ENCODE measurements around the gene SNAP91.
"Not testable (repeated sequence)": the region's sequence is repeated elsewhere in the genome, so short reads cannot be mapped to it uniquely, and the experiment has no call there.

Gene SNAP91

DNA sequence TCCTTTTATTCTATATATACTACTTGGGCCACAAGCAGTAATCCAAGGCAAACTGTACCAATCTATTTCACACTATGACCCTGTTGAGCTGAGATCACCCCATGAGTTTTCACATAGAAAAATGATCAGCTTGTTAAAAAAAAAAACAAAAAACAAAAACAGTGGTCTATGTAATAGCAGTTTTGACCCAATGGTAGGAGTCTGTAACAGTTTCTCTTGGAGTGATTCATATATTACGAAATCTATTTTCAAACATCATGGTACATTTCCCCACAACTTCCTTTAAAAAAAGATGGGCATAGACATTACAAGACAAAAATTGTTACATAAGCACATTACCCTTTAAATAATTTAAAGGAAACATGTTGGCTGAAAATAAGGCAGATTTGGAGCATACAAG is 118.5 kb downstream of the SNAP91 start:
- H3K9ac ChIP-seq (ENCODE audit: low read length) = no peak overlapping the region
- no peak overlapping the region for H3K4me3 ChIP-seq (ENCODE audit: low read length)
- no peaks in the 10 kb centered on the region for H3K4me1 ChIP-seq (ENCODE audit: control insufficient read depth, insufficient read depth, low read length)
- no peaks in the 10 kb centered on the region for H3K27me3 ChIP-seq (ENCODE audit: control insufficient read depth, insufficient read depth, low read length)
- no peaks in the 10 kb centered on the region for H3K36me3 ChIP-seq (ENCODE audit: control insufficient read depth, insufficient read depth, low read length)
- H3K27ac ChIP-seq (ENCODE audit: low read depth, low read length) = no peak overlapping the region

DNA sequence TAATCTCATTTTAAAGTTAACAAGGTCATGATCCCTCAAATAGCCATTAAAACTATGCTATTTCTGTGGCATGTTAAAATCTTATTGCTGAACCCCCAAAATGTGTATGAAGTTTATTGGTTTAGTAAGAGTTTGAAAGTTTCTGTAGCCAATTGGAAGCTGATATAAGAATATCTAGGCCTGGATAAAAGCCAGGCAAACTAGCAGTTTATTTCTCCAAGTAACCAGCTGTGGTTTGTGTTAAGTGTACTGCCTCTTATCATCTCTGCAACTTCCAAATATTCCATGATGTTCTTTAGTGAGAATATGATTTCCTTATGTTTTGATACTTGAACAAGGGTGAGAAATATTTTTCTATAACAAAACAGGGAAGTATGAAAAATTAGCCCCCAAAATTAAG is 119.8 kb downstream of the SNAP91 start:
- Histone ChIP-seq H3K4me3 (ENCODE audit: low read length) (no peak overlapping the region), H3K36me3 (ENCODE audit: control insufficient read depth, insufficient read depth, low read length) (no peaks in the 10 kb centered on the region), H3K4me1 (ENCODE audit: control insufficient read depth, insufficient read depth, low read length) (no peaks in the 10 kb centered on the region), H3K27ac (ENCODE audit: low read depth, low read length) (no peak overlapping the region), H3K27me3 (ENCODE audit: control insufficient read depth, insufficient read depth, low read length) (no peaks in the 10 kb centered on the region), H3K9ac (ENCODE audit: low read length) (no peak overlapping the region)

DNA sequence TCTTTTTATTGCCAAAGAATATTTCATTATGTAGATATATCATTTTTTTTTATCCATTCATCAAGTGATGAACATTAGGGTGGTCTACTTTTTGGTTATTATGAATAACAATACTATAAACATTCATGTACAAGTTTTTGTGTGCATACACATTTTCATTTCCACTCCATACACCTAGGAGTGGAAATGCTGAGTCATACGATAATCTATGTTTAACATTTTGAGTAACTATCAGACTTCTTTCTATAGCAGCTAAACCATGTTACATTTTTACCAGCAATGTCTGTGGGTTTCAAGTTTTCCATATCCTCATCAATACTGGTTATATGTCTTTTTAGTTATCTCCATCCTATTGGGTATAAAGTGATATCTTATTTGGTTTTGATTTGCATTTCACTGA is 130.8 kb downstream of the SNAP91 start:
- Histone ChIP-seq H3K9ac (ENCODE audit: low read length) (no peak overlapping the region), H3K27me3 (ENCODE audit: control insufficient read depth, insufficient read depth, low read length) (no peaks in the 10 kb centered on the region), H3K36me3 (ENCODE audit: control insufficient read depth, insufficient read depth, low read length) (no peaks in the 10 kb centered on the region), H3K4me1 (ENCODE audit: control insufficient read depth, insufficient read depth, low read length) (no peaks in the 10 kb centered on the region), H3K27ac (ENCODE audit: low read depth, low read length) (no peak overlapping the region), H3K4me3 (ENCODE audit: low read length) (no peak overlapping the region)

DNA sequence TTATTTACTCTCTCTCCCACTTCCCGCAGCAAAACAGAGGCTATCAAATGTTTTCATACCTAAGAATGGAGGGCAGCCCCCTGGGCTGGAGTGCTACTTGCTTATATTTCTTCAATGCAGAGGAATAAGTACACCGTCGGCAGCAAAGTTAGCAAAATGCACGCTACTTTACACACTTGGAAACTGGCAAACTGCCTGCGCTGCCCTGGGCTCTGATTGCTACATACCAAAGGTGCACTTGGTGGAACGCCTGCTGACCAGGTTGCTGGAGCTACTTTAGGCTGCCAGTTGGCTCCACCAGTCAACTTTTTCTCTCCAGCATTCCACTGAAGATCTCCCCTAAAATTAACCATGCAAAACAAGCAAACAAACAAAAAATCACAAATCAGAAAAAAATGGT is 134.1 kb downstream of the SNAP91 start:
- no peaks in the 10 kb centered on the region for H3K27me3 ChIP-seq (ENCODE audit: control insufficient read depth, insufficient read depth, low read length)
- no peak overlapping the region for H3K27ac ChIP-seq (ENCODE audit: low read depth, low read length)
- no peak overlapping the region for H3K4me3 ChIP-seq (ENCODE audit: low read length)
- no peak overlapping the region for H3K9ac ChIP-seq (ENCODE audit: low read length)
- no peaks in the 10 kb centered on the region for H3K36me3 ChIP-seq (ENCODE audit: control insufficient read depth, insufficient read depth, low read length)
- H3K4me1 ChIP-seq (ENCODE audit: control insufficient read depth, insufficient read depth, low read length) = no peaks in the 10 kb centered on the region

DNA sequence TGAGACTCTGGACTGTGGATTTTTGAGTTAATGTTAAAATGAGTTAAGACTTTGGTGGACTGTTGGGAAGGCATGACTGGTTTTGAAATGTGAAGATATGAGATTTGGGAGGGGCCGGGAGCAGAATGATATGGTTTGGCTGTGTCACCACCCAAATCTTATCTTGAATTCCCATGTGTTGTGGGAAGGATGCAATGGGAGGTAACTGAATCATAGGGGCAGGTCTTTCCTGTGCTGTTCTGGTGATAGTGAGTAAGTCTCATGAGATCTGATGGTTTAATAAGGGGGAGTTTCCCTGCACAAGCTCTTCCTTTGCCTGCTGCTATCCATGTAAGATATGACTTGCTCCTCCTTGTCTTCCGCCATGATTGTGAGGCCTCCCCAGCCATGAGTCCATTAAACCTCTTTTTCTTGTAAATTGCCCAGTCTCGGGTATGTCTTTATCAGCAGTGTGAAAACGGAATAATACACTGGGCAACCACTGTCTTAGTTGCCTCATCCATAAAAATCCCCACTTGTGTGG is 137.2 kb downstream of the SNAP91 start:
- not testable (repeated sequence) for H3K36me3 ChIP-seq (ENCODE audit: control insufficient read depth, insufficient read depth, low read length); H3K4me3 ChIP-seq (ENCODE audit: low read length); H3K4me1 ChIP-seq (ENCODE audit: control insufficient read depth, insufficient read depth, low read length); H3K27ac ChIP-seq (ENCODE audit: low read depth, low read length); H3K27me3 ChIP-seq (ENCODE audit: control insufficient read depth, insufficient read depth, low read length); H3K9ac ChIP-seq (ENCODE audit: low read length)

DNA sequence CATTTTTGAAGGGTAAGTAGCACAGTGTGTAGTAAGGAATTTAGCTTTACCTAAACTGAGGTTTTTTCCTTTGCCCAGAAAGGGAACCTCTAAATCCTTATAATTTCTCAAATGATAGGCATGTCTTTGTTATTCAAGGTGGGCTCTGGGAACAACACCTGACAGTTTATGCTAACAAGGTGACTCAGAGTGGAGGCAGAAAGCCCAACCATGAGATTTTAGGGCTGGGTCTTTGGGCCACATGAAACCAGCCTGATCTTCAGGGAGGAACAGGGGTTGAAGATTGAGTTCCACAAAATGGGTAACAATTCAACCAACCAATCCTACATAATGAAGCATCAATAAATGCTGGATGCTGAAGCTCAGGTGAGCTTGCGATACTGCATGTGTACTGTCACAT is 149.9 kb downstream of the SNAP91 start:
- H3K9ac ChIP-seq (ENCODE audit: low read length) = no peak overlapping the region
- H3K27ac ChIP-seq (ENCODE audit: low read depth, low read length) = no peak overlapping the region
- no peaks in the 10 kb centered on the region for H3K27me3 ChIP-seq (ENCODE audit: control insufficient read depth, insufficient read depth, low read length)
- no peak overlapping the region for H3K4me3 ChIP-seq (ENCODE audit: low read length)
- H3K36me3 ChIP-seq (ENCODE audit: control insufficient read depth, insufficient read depth, low read length) = no peaks in the 10 kb centered on the region
- no peaks in the 10 kb centered on the region for H3K4me1 ChIP-seq (ENCODE audit: control insufficient read depth, insufficient read depth, low read length)

DNA sequence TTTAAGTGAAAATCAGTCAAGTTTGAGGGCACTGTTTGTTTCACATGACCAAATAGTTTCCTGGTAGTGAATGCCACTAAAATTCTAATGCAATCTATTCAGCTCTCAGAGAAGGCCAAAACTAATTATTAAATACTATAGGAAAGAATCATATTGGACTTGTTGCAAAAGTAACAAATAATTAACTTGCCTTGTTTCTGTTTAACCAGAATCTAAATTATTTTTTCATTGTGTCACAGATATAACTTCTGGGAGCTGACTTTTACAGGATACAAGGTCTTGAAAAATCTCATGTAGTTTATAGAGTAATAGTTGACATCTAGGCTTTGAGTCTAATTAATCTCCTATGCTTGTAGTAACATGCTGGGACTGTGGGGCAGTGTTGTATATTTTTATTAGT is 152.0 kb downstream of the SNAP91 start:
- no peaks in the 10 kb centered on the region for H3K4me1 ChIP-seq (ENCODE audit: control insufficient read depth, insufficient read depth, low read length)
- no peak overlapping the region for H3K4me3 ChIP-seq (ENCODE audit: low read length)
- H3K36me3 ChIP-seq (ENCODE audit: control insufficient read depth, insufficient read depth, low read length) = no peaks in the 10 kb centered on the region
- no peak overlapping the region for H3K27ac ChIP-seq (ENCODE audit: low read depth, low read length)
- no peak overlapping the region for H3K9ac ChIP-seq (ENCODE audit: low read length)
- H3K27me3 ChIP-seq (ENCODE audit: control insufficient read depth, insufficient read depth, low read length) = no peaks in the 10 kb centered on the region

DNA sequence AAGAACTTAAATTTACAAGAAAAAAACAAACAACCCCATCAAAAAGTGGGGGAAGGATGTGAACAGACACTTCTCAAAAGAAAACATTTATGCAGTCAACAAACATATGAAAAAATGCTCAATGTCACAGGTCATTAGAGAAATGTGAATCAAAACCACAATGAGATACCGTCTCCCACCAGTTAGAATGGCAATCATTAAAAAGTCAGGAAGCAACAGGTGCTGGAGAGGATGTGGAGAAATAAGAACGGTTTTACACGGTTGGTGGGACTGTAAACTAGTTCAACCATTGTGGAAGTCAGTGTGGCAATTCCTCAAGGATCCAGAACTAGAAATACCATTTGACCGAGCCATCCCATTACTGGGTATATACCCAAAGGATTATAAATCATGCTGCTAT is 157.2 kb downstream of the SNAP91 start:
- H3K4me3 ChIP-seq (ENCODE audit: low read length); H3K27ac ChIP-seq (ENCODE audit: low read depth, low read length); H3K27me3 ChIP-seq (ENCODE audit: control insufficient read depth, insufficient read depth, low read length): not testable (repeated sequence)

DNA sequence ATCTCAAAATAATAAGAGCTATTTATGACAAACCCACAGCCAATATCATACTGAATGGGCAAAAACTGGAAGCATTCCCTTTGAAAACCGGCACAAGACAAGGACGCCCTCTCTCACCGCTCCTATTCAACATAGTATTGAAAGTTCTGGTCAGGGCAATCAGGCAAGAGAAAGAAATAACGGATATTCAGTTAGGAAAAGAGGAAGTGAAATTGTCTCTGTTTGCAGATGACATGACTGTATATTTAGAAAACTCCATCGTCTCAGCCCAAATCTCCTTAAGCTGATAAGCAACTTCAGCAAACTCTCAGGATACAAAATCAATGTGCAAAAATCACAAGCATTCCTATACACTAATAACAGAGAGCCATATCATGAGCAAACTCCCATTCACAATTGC is 158.4 kb downstream of the SNAP91 start:
- not testable (repeated sequence) for H3K4me1 ChIP-seq (ENCODE audit: control insufficient read depth, insufficient read depth, low read length); H3K36me3 ChIP-seq (ENCODE audit: control insufficient read depth, insufficient read depth, low read length); H3K9ac ChIP-seq (ENCODE audit: low read length); H3K27me3 ChIP-seq (ENCODE audit: control insufficient read depth, insufficient read depth, low read length); H3K4me3 ChIP-seq (ENCODE audit: low read length); H3K27ac ChIP-seq (ENCODE audit: low read depth, low read length)

More for the DNA sequence above, 157.2 kb downstream of the SNAP91 start:
- not testable (repeated sequence) for H3K9ac ChIP-seq (ENCODE audit: low read length); H3K36me3 ChIP-seq (ENCODE audit: control insufficient read depth, insufficient read depth, low read length); H3K4me1 ChIP-seq (ENCODE audit: control insufficient read depth, insufficient read depth, low read length)

DNA sequence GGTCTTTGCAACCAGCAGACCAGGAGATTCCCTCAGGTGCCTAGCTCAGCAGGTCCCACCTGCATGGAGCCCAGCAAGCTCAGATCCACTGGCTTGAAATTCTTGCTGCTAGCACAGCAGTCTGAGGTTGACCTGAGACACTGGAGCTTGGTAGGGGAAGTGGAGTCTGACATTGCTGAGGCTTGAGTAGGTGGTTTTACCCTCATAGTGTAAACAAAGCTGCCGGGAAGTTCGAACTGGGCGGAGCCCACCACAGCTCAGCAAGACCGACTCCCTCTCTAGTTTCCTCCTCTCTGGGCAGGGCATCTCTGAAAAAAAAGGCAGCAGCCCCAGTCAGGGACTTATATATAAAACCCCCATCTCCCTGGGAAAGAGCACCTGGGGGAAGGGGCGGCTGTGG is 162.3 kb downstream of the SNAP91 start:
- Histone ChIP-seq H3K4me3 (ENCODE audit: low read length) (no peak overlapping the region), H3K27ac (ENCODE audit: low read depth, low read length) (no peak overlapping the region), H3K4me1 (ENCODE audit: control insufficient read depth, insufficient read depth, low read length) (no peaks in the 10 kb centered on the region), H3K36me3 (ENCODE audit: control insufficient read depth, insufficient read depth, low read length) (no peaks in the 10 kb centered on the region), H3K27me3 (ENCODE audit: control insufficient read depth, insufficient read depth, low read length) (no peaks in the 10 kb centered on the region), H3K9ac (ENCODE audit: low read length) (no peak overlapping the region)

DNA sequence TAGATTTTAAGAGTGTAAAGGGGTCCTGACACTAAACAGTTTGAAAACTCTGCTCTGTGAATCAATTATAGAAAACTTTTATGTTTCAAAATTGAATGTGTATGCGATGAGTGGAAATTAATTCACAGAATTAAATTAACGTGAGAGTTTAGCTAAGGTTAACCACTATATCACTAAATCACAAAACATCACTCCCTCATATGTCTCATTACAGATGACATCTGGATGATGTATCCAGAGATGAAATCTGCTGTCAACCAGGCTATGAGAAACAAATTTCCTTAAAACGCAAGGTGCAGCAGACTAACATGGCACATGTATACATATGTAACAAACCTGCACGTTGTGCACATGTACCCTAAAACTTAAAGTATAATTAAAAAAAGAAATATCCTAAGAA is 169.2 kb downstream of the SNAP91 start:
- Histone ChIP-seq H3K27me3 (ENCODE audit: control insufficient read depth, insufficient read depth, low read length) (no peaks in the 10 kb centered on the region), H3K4me1 (ENCODE audit: control insufficient read depth, insufficient read depth, low read length) (no peaks in the 10 kb centered on the region), H3K27ac (ENCODE audit: low read depth, low read length) (no peak overlapping the region), H3K4me3 (ENCODE audit: low read length) (no peak overlapping the region), H3K36me3 (ENCODE audit: control insufficient read depth, insufficient read depth, low read length) (no peaks in the 10 kb centered on the region), H3K9ac (ENCODE audit: low read length) (no peak overlapping the region)

DNA sequence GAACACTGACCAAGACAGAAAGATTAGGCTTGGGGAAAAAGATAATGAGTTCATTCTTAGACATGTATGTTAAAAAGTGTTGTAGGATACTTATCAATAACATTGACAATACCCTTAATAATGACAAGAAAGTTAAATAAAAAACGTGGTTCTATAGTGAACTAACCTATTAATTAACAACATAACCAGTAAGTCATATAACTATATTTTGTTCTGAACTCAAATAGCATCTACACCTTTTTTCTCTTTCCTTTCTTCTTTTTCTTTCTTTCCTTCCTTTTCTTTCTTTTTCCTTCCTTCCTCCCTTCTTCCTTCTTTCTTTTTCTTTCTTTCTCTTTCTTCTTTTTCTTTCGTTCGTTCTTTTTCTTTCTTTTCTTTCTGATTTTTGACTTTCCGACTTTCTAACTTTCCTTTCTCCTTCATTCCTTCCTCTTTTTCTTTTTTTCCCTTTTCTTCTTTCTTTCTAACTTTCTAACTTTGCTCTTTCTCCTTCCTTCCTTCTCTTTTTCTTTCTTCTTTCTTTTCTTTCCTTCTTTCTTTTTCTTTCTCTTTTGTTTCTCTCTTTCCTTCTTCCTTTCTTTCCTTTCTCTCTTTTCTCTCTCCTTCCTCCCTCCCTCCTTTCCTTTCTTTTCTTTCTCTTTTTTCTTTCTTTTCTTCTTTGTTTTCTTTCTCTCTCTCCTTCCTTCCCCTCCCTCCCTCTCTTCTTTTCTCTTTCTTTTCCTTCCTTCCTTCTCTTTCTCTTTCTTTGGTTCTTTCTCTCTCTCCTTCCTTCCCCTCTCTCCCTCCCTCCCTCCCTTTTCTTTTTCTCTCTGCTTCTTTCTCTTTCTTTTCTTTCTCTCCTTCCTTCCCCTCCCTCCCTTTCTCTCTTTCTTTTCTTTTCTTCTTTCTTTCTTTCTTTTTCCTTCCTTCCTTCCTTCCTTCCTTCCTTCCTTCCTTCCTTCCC is 172.0 kb downstream of the SNAP91 start:
- H3K27me3 ChIP-seq (ENCODE audit: control insufficient read depth, insufficient read depth, low read length) = no peaks in the 10 kb centered on the region
- no peaks in the 10 kb centered on the region for H3K36me3 ChIP-seq (ENCODE audit: control insufficient read depth, insufficient read depth, low read length)
- H3K27ac ChIP-seq (ENCODE audit: low read depth, low read length) = no peak overlapping the region
- H3K4me3 ChIP-seq (ENCODE audit: low read length) = no peak overlapping the region
- no peaks in the 10 kb centered on the region for H3K4me1 ChIP-seq (ENCODE audit: control insufficient read depth, insufficient read depth, low read length)
- H3K9ac ChIP-seq (ENCODE audit: low read length) = no peak overlapping the region

DNA sequence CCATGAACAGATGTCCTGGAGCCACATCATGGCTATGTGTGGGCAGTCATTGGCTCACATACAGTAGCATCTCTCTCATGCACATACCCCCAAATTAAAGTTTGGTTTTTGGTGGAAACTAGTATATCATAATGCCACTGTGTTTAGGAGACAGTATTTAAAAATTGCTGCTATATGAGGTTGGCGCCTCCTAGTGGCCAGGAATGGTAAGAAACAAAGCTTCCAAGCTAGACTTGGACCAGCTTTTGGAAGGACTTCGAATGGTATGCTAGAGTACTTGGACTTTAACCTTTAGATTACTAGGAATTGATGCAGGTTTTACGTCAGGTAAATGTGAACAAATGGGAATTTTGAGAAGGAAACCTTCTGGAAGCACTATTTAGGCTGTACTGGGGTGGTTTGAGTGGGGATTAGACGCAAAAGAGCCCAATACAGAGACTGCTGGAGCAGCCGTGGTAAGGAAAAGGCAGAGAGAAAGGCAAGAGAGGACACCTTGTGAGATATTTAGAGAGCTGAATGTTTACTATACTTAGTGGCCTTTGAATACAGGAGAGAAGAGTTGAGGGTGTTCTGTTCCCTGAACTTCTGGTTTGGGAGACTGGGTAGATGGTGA is 172.8 kb downstream of the SNAP91 start:
- H3K4me1 ChIP-seq (ENCODE audit: control insufficient read depth, insufficient read depth, low read length) = no peaks in the 10 kb centered on the region
- no peaks in the 10 kb centered on the region for H3K36me3 ChIP-seq (ENCODE audit: control insufficient read depth, insufficient read depth, low read length)
- H3K9ac ChIP-seq (ENCODE audit: low read length) = no peak overlapping the region
- H3K27ac ChIP-seq (ENCODE audit: low read depth, low read length) = no peak overlapping the region
- H3K4me3 ChIP-seq (ENCODE audit: low read length) = no peak overlapping the region
- H3K27me3 ChIP-seq (ENCODE audit: control insufficient read depth, insufficient read depth, low read length) = no peaks in the 10 kb centered on the region
